ENCODE data around the gene KRTAP10-4.

KRTAP10-4 gene

GRCh38 chr21:44614161-44614631 is 40.7 kb downstream of the KRTAP10-4 start:
- H3K4me2 ChIP-seq (ENCODE audit: insufficient read depth, low read length): no peak overlapping the region

DNA sequence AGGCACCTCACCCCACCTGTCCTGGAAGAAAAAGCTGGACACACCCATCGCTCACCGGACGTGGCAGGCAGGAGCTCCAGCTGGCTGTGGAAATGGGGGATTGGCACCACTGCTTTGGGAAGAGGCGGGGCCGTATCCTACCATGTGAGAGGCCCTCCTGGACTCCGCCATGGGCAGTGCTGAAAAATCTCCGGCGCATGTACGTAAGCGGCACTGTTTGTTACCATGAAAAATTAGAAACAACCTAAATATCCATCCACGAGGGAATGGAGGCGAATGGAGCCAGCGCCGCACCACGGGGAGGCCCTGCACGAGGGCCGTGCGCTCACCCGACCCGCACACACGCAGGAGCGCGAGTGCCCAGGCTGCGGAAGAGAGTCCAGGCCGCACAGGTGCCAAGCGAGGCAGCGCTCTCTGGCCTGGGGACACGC is 41.4 kb downstream of the KRTAP10-4 start:
- no peak for ATAC-seq (ENCODE audit: insufficient read depth, low read depth)
- Histone ChIP-seq H3K27me3 (ENCODE audit: insufficient read depth, low read length, poor library complexity) (no peaks in the 10 kb centered on the region), H3K4me1 (ENCODE audit: insufficient read depth, low read length) (no peaks in the 10 kb centered on the region), H2AFZ (ENCODE audit: low read depth, low read length) (no peak overlapping the region), H3K4me3 (ENCODE audit: low read depth in 1 of 2, low read length in 2 of 2) (no peak overlapping the region), H4K20me1 (ENCODE audit: insufficient read depth, low read length) (no peaks in the 10 kb centered on the region), H3K79me2 (ENCODE audit: insufficient read depth, low read length) (no peaks in the 10 kb centered on the region), H3K9me3 (ENCODE audit: insufficient read depth, low read length, severe bottlenecking) (peaks cover 24% of the 10 kb centered on the region), H3K4me2 (ENCODE audit: insufficient read depth, low read length) (no peak overlapping the region), H3K9ac (ENCODE audit: low read depth, low read length) (no peak overlapping the region), H3K36me3 (ENCODE audit: insufficient read depth, low read length) (no peaks in the 10 kb centered on the region), H3K27ac (ENCODE audit: low read length) (no peak overlapping the region)
- TF ChIP-seq CTCF (IDR thresholded peaks at IDR 0.05; ENCODE audit: borderline replicate concordance, extremely low read depth, low read length, poor library complexity, severe bottlenecking): no peak
- TF ChIP-seq EZH2 (IDR thresholded peaks at IDR 0.05; ENCODE audit: borderline replicate concordance, low read depth, low read length, severe bottlenecking): no peak
- no peak for DNase-seq

More at GRCh38 chr21:44614161-44614631, 40.7 kb downstream of the KRTAP10-4 start:
- H3K9me3 ChIP-seq (ENCODE audit: insufficient read depth, low read length, severe bottlenecking): peaks cover 21% of the 10 kb centered on the region
- no peak overlapping the region for H2AFZ ChIP-seq (ENCODE audit: low read depth, low read length)
- H3K4me3 ChIP-seq (ENCODE audit: low read depth in 1 of 2, low read length in 2 of 2): no peak overlapping the region
- H3K79me2 ChIP-seq (ENCODE audit: insufficient read depth, low read length): no peaks in the 10 kb centered on the region
- H4K20me1 ChIP-seq (ENCODE audit: insufficient read depth, low read length): no peaks in the 10 kb centered on the region
- no peak for DNase-seq
- no peaks in the 10 kb centered on the region for H3K36me3 ChIP-seq (ENCODE audit: insufficient read depth, low read length)
- H3K9ac ChIP-seq (ENCODE audit: low read depth, low read length): no peak overlapping the region
- H3K4me1 ChIP-seq (ENCODE audit: insufficient read depth, low read length): no peaks in the 10 kb centered on the region
- TF ChIP-seq EZH2 (IDR thresholded peaks at IDR 0.05; ENCODE audit: borderline replicate concordance, low read depth, low read length, severe bottlenecking) (no peak), CTCF (IDR thresholded peaks at IDR 0.05; ENCODE audit: borderline replicate concordance, extremely low read depth, low read length, poor library complexity, severe bottlenecking) (no peak)
- H3K27ac ChIP-seq (ENCODE audit: low read length): no peak overlapping the region
- ATAC-seq (ENCODE audit: insufficient read depth, low read depth): no peak
- H3K27me3 ChIP-seq (ENCODE audit: insufficient read depth, low read length, poor library complexity): no peaks in the 10 kb centered on the region

DNA sequence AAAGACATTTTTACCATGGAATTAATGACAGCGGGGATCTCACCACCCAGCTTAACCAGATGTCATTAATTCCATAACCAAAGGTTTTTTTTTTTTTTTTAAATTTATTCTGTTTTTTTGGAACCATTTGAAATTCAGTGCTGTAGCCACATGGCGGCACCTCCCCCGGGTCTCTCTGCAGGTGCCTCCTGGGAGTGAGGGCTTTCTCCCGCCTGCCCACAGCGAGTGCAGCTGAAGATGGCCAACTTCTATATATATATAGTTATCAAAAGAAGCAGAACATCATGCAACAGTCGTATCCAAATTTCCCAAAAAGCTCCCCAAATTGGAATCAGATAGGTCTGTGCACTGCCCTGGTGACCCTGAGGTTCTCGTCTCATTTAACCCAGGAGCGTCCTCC is 41.9 kb downstream of the KRTAP10-4 start:
- H3K36me3 ChIP-seq (ENCODE audit: insufficient read depth, low read length): no peaks in the 10 kb centered on the region

More for the DNA sequence above, 41.9 kb downstream of the KRTAP10-4 start:
- no peak overlapping the region for H3K4me2 ChIP-seq (ENCODE audit: insufficient read depth, low read length)
- no peak overlapping the region for H3K4me3 ChIP-seq (ENCODE audit: low read depth in 1 of 2, low read length in 2 of 2)
- no peak overlapping the region for H3K27ac ChIP-seq (ENCODE audit: low read length)
- H4K20me1 ChIP-seq (ENCODE audit: insufficient read depth, low read length): no peaks in the 10 kb centered on the region
- H3K4me1 ChIP-seq (ENCODE audit: insufficient read depth, low read length): no peaks in the 10 kb centered on the region
- no peaks in the 10 kb centered on the region for H3K79me2 ChIP-seq (ENCODE audit: insufficient read depth, low read length)
- H3K27me3 ChIP-seq (ENCODE audit: insufficient read depth, low read length, poor library complexity): no peaks in the 10 kb centered on the region
- H2AFZ ChIP-seq (ENCODE audit: low read depth, low read length): no peak overlapping the region
- DNase-seq (no peak), ATAC-seq (ENCODE audit: insufficient read depth, low read depth) (no peak)
- H3K9me3 ChIP-seq (ENCODE audit: insufficient read depth, low read length, severe bottlenecking): peaks cover 24% of the 10 kb centered on the region
- H3K9ac ChIP-seq (ENCODE audit: low read depth, low read length): no peak overlapping the region
- TF ChIP-seq CTCF (IDR thresholded peaks at IDR 0.05; ENCODE audit: borderline replicate concordance, extremely low read depth, low read length, poor library complexity, severe bottlenecking) (no peak), EZH2 (IDR thresholded peaks at IDR 0.05; ENCODE audit: borderline replicate concordance, low read depth, low read length, severe bottlenecking) (no peak)

Data from DND-41 (cell line).